Tibial nerve (tissue), 3 donors: ENCODE data around the gene RAD9A.

Experiments
- CTCF ChIP-seq, 5 experiments: fragments of 200-600 bp in 3 of 5; fragments of 450-650 bp in 2 of 5; sonication (generic) in 3 of 5; IDR thresholded peaks; one replicate each; pipeline ENCODE4 v1.5.1; 2016 to 2019; ENCODE audit warnings: antibody characterized with exemption in 5 of 5, mild to moderate bottlenecking in 3 of 5, moderate library complexity in 2 of 5
- POLR2A ChIP-seq, 2 donors: fragments of 450-650 bp; IDR thresholded peaks; one replicate each; pipeline ENCODE4 v1.6.1; 2017; ENCODE audit warnings: antibody characterized with exemption in 2 of 2, mild to moderate bottlenecking in 2 of 2, moderate library complexity in 2 of 2

GRCh38 chr11:67432655-67433349, 41.0 kb downstream of the RAD9A start:
- TF ChIP-seq CTCF (IDR thresholded peaks at IDR 0.05): no peak
- no peak for TF ChIP-seq POLR2A (IDR thresholded peaks at IDR 0.05)
